GM21529 (cell line): Measurements from ENCODE around the gene PDXDC1.
"Not testable (repeated sequence)": the region's sequence is repeated elsewhere in the genome, so short reads cannot be mapped to it uniquely, and the experiment has no call there.

ENCODE experiments used
- ATAC-seq: cut with Tn5 transposase; IDR thresholded peaks from one replicate; pipeline ENCODE4 v1.9.1; 2021; ENCODE audit not compliant: unreplicated experiment

PDXDC1 gene

GRCh38 chr16:14974656-14975417 lies at the start of gene PDXDC1:
TSS of gene PDXDC1 (plus strand) at chr16:14975026. CDS start at chr16:14975200, 174 bp downstream.
- ATAC-seq, result peak; percentile 92

- ATAC-seq, result not testable (repeated sequence)
These were observed 46.6 kb upstream of the PDXDC1 start for GRCh38 chr16:14928064-14928714.

- ATAC-seq, result not testable (repeated sequence)
These were observed 45.6 kb upstream of the PDXDC1 start for GRCh38 chr16:14929176-14929575.

- ATAC-seq, result not testable (repeated sequence)
These were observed 44.6 kb upstream of the PDXDC1 start for GRCh38 chr16:14930246-14930645.

- not testable (repeated sequence) for ATAC-seq
These were observed 43.9 kb upstream of the PDXDC1 start for GRCh38 chr16:14930971-14931370.

- ATAC-seq, result not testable (repeated sequence)
These were observed 42.0 kb upstream of the PDXDC1 start for GRCh38 chr16:14932581-14933375.

GRCh38 chr16:14937143-14937542 lies 37.7 kb upstream of the PDXDC1 start, which contains the start of gene NPIPA1:
TSS of gene NPIPA1 (plus strand) at chr16:14937443. CDS start at chr16:14937443, 0 bp downstream.
- not testable (repeated sequence) for ATAC-seq

- ATAC-seq, result not testable (repeated sequence)
These were observed 36.8 kb upstream of the PDXDC1 start for GRCh38 chr16:14937994-14938393.

GRCh38 chr16:14942686-14943085 lies 32.1 kb upstream of the PDXDC1 start:
- ATAC-seq, result not testable (repeated sequence)

GRCh38 chr16:14955546-14956231 lies 19.1 kb upstream of the PDXDC1 start:
- ATAC-seq, result no peak

GRCh38 chr16:14957576-14958322 lies 17.1 kb upstream of the PDXDC1 start:
- ATAC-seq, result no peak

- no peak for ATAC-seq
These were observed 16.6 kb upstream of the PDXDC1 start for GRCh38 chr16:14958323-14958600.

- no peak for ATAC-seq
These were observed 15.9 kb upstream of the PDXDC1 start for GRCh38 chr16:14958970-14959369.

- ATAC-seq, result no peak
These were observed 13.2 kb upstream of the PDXDC1 start for GRCh38 chr16:14961405-14962186.

GRCh38 chr16:14963281-14964173 lies 11.3 kb upstream of the PDXDC1 start:
- ATAC-seq, result no peak

- ATAC-seq, result no peak
These were observed 9.5 kb upstream of the PDXDC1 start for GRCh38 chr16:14965328-14965727.

GRCh38 chr16:14969795-14970194 lies 5.0 kb upstream of the PDXDC1 start:
- ATAC-seq, result not testable (repeated sequence)

- not testable (repeated sequence) for ATAC-seq
These were observed 3.1 kb upstream of the PDXDC1 start for GRCh38 chr16:14971621-14972228.
